ENCODE data around the gene SCG5. TPM values are rescaled to one million over a fixed set of nuclear protein-coding genes. Genes with fewer than 3 reads are reported as not detected.

SCG5 gene
- total and polyA plus RNA-seq, 10 of the 15 experiments (the other 5 are each of a cell fraction or from before 2014, with no cell fraction given): 0.13 to 0.62 (median 0.48) TPM

- SMC1A ChIA-PET (ENCODE audit: uncharacterized antibody, unreplicated experiment): no interaction called here
- intact Hi-C loops (cut with micrococcal nuclease; ENCODE audit: unreplicated experiment) (no loop called here), in situ Hi-C loops (cut with MboI) (no loop called here)
- Histone ChIP-seq H3K4me1 (ENCODE audit: control insufficient read depth, insufficient read depth, low read length) (no peaks in the 10 kb centered on the region), H3K79me2 (ENCODE audit: control insufficient read depth, insufficient read depth, low read length) (no peaks in the 10 kb centered on the region), H3K4me3 (no peak overlapping the region), H3K27me3 (replicated peaks in 1 of 2; ENCODE audit: control insufficient read depth in 2 of 2, insufficient read depth in 2 of 2, low read length in 1 of 2) (peaks cover 3 to 6% of the 10 kb centered on the region in 2 experiments; a peak in 2 of 4 replicates), H3K27ac (ENCODE audit: control insufficient read depth, insufficient read depth) (no peak overlapping the region), H2AFZ (ENCODE audit: control insufficient read depth, low read depth, low read length) (no peak overlapping the region), H3K9ac (ENCODE audit: control insufficient read depth, insufficient read depth, low read length) (no peak overlapping the region), H3K9me3 (replicated peaks; ENCODE audit: control insufficient read depth, insufficient read depth, low read length) (no peaks in the 10 kb centered on the region), H3K36me3 (ENCODE audit: control insufficient read depth in 2 of 2, insufficient read depth in 2 of 2, low read length in 1 of 2) (no peaks in the 10 kb centered on the region), H4K20me1 (ENCODE audit: control insufficient read depth, insufficient read depth) (no peaks in the 10 kb centered on the region), H3K4me2 (ENCODE audit: control insufficient read depth, insufficient read depth) (no peak overlapping the region)
- WGBS (ENCODE audit: insufficient coverage, insufficient replicate concordance, low lambda C conversion rate, missing lambda C conversion rate): 29% methylated on average over 3 of the region's 3 CpGs
- FAIRE-seq (no peak), ATAC-seq (no peak), DNase-seq (ENCODE audit: low read depth, low spot score) (no peak)
- POLR2A ChIA-PET: no interaction called here
- RAD21 ChIA-PET (ENCODE audit: unreplicated experiment): no interaction called here
- BruUV-seq (replicated peaks): no TSS peak
- CTCF ChIA-PET: no interaction called here
- TF ChIP-seq RELA (IDR thresholded peaks at IDR 0.05; ENCODE audit: borderline replicate concordance, partially characterized antibody) (no peak), NFYA (IDR thresholded peaks at IDR 0.05; ENCODE audit: borderline replicate concordance, low read depth, low read length) (no peak), ATF3 (IDR thresholded peaks at IDR 0.05; ENCODE audit: borderline replicate concordance, extremely low read depth, low read depth, low read length) (no peak), TBL1XR1 (IDR thresholded peaks at IDR 0.05; ENCODE audit: low read depth, low read length) (no peak), NR2C1 (IDR thresholded peaks at IDR 0.05) (no peak), SRF (IDR thresholded peaks at IDR 0.05; ENCODE audit: low read depth in 2 of 2, low read length in 2 of 2) (no peak), NFYB (IDR thresholded peaks at IDR 0.05; ENCODE audit: insufficient read depth, low read depth, low read length) (no peak), IRF3 (IDR thresholded peaks at IDR 0.05) (no peak), SREBF2 (IDR thresholded peaks at IDR 0.05; ENCODE audit: low read length) (no peak), ATF7 (IDR thresholded peaks at IDR 0.05; ENCODE audit: low read depth) (no peak), SMAD5 (IDR thresholded peaks at IDR 0.05; ENCODE audit: low read depth) (no peak), DPF2 (IDR thresholded peaks at IDR 0.05) (no peak), ZNF384 (IDR thresholded peaks at IDR 0.05; ENCODE audit: borderline replicate concordance, low read depth, low read length) (no peak), PML (IDR thresholded peaks at IDR 0.05; ENCODE audit: low read length) (no peak), ZNF622 (IDR thresholded peaks at IDR 0.05) (no peak), CEBPZ (IDR thresholded peaks at IDR 0.05; ENCODE audit: low read depth, low read length) (no peak), ESRRA (IDR thresholded peaks at IDR 0.05; ENCODE audit: low read length) (no peak), ELK1 (IDR thresholded peaks at IDR 0.05; ENCODE audit: low read depth, low read length) (no peak)
These were observed 91.8 kb downstream of the SCG5 start for GRCh38 chr15:32733281-32733680.
